Measurements from ENCODE around the gene TRIM22. TPM values are rescaled to one million over a fixed set of nuclear protein-coding genes. Genes with fewer than 3 reads are reported as not detected.

Gene TRIM22
- total RNA-seq, 8 experiments from 2014 or later: 31.4 to 246 (median 75.3) TPM

DNA sequence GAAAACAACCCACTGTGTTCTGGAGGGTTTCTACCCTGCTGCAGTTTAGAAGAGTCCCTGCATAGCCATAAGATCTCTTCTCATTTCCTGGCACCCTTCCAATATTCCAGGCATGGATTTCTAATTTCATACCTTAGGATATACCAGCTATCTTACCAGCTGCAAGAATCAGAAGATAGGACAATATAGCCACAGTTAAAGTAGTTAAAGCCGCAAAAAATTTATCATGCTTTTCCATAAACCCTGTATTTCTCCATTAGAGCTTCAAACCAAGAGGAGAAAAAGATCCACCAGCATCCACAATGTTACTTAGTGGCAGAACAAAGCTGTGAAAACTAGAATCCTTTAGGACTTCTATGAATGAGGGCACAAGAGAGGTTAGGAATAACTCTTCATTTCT lies 38.1 kb downstream of the TRIM22 start:
- Histone ChIP-seq H3K27ac (no peak overlapping the region), H3K4me1 (replicated peaks in 1 of 2) (no peaks in the 10 kb centered on the region), H3K4me3 (no peak overlapping the region)
- in situ Hi-C loops (cut with MboI; ENCODE audit: low pct_unique_long_range_greater_than_20kb in 2 of 9, low sequenced_read_pairs in 9 of 9, unreplicated experiment in 9 of 9): no loop called here
- no peak for ATAC-seq (replicated peaks in 6 of 8)
- WGBS, 10 experiments: 0 to 100% (median 61%) methylated on average over 1 of the region's 1 CpG; no CpG with 5 or more reads in 2 of the 10 experiments

DNA sequence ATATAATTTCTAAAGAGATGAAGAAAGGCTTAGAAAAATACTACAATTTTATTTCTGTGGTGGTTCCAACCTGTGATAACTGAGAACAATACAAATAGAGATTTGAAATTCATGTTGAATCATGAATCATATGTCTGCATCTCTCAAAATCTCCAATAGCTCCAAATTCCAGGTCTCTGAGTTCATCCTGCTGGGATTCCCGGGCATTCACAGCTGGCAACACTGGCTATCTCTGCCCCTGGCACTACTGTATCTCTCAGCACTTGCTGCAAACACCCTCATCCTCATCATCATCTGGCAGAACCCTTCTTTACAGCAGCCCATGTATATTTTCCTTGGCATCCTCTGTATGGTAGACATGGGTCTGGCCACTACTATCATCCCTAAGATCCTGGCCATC lies 46.8 kb downstream of the TRIM22 start, which contains the start of gene OR56B1:
Gene OR56B1, plus strand, starts transcription at position 53 of the 400 bp plus-strand sequence. Its CDS starts 69 bp downstream, at position 122.
- Histone ChIP-seq H3K4me3 (no peak within 1 kb of the TSS), H3K4me1 (replicated peaks in 1 of 2) (peaks cover 10 to 23% of the 10 kb centered on the region in 2 donors), H3K27ac (no peak within 1 kb of the TSS)
- in situ Hi-C loops (cut with MboI; ENCODE audit: low pct_unique_long_range_greater_than_20kb in 2 of 9, low sequenced_read_pairs in 9 of 9, unreplicated experiment in 9 of 9): no loop called here
- ATAC-seq (replicated peaks in 6 of 8): no peak
- 80 to 100% (median 100%) methylated on average over 1 of the region's 1 CpG; no CpG with 5 or more reads in 6 of the 10 experiments for WGBS, 10 experiments

DNA sequence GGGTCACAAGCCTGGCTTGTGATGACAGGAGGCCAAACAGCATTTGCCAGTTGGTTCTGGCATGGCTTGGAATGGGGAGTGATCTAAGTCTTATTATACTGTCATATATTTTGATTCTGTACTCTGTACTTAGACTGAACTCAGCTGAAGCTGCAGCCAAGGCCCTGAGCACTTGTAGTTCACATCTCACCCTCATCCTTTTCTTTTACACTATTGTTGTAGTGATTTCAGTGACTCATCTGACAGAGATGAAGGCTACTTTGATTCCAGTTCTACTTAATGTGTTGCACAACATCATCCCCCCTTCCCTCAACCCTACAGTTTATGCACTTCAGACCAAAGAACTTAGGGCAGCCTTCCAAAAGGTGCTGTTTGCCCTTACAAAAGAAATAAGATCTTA lies 47.5 kb downstream of the TRIM22 start:
- peak in 7 of 8 experiments; percentile 39 to 92 (median 83) for ATAC-seq (replicated peaks in 6 of 8)
- in situ Hi-C loops (cut with MboI; ENCODE audit: low pct_unique_long_range_greater_than_20kb in 2 of 9, low sequenced_read_pairs in 9 of 9, unreplicated experiment in 9 of 9): no loop called here

DNA sequence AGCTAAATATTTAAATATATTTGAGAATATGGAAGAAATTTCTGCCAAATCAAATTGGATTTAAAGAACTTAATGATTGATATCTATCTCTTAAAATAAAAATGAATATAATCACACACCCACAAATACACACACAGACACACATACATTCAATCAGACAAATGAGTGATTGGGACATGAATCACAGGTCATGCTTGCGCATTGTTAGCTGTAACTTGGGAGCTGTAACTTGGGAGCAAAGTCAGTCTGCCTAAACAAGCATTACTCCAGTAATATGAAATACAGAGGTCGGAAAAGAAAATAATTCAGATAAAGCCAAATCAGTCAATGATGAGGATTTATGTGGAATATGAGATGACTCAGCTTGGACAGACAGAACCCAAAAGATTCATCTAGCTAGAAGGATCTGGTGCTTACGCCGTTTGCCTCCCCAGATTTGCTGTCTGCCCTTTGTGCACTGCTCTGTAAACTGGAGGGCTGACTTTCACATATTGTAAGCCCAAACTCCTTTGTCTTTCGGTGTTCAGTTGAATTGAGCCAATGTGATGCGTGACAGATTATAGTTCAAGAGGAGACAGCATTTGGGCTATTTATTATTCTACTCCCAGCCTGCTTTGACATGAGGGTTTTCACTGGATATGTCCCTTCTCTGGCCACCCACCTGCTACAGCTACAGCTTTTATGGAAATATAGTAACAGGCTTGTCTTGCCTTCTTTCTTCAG lies 48.2 kb downstream of the TRIM22 start:
- 33 to 62% (median 41%) methylated on average over 2 to 6 of the region's 6 CpGs; no CpG with 5 or more reads in 1 of the 10 experiments for WGBS, 10 experiments
- Histone ChIP-seq H3K27ac (no peak overlapping the region), H3K4me3 (no peak overlapping the region), H3K4me1 (replicated peaks in 1 of 2) (peaks cover 10 to 23% of the 10 kb centered on the region in 2 donors)
- ATAC-seq (replicated peaks in 6 of 8): peak in 7 of 8 experiments; percentile 33 to 79 (median 65)
- in situ Hi-C loops (cut with MboI; ENCODE audit: low pct_unique_long_range_greater_than_20kb in 2 of 9, low sequenced_read_pairs in 9 of 9, unreplicated experiment in 9 of 9): no loop called here

More for the DNA sequence above, 47.5 kb downstream of the TRIM22 start:
- Histone ChIP-seq H3K4me3 (no peak overlapping the region), H3K4me1 (replicated peaks in 1 of 2) (peaks cover 10 to 23% of the 10 kb centered on the region in 2 donors), H3K27ac (no peak overlapping the region)

DNA sequence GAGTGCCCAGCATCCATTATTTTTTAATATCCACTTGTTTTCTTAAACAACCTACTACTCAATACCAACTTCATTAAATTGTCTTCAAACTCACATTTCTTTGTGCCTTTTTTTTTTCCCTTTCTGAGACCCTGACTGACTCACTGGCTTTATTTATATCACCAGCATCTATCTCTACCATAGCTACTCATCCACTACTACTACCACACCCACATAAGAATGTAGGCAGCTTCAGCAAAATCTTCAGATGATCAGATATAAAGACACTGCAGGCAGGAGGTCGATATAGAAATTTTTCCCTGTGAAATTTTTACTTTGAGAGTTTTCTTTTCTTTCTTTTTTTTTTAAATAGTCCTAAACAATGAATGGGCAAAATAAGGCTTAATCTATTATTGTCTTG lies 48.8 kb downstream of the TRIM22 start:
- in situ Hi-C loops (cut with MboI; ENCODE audit: low pct_unique_long_range_greater_than_20kb in 2 of 9, low sequenced_read_pairs in 9 of 9, unreplicated experiment in 9 of 9): no loop called here
- 10 to 100% (median 86%) methylated on average over 1 of the region's 1 CpG; no CpG with 5 or more reads in 3 of the 10 experiments for WGBS, 10 experiments
- peaks cover 10 to 23% of the 10 kb centered on the region in 2 donors for H3K4me1 ChIP-seq (replicated peaks in 1 of 2)
- no peak overlapping the region for H3K27ac ChIP-seq
- peak in 7 of 8 experiments; percentile 4 to 67 (median 20) for ATAC-seq (replicated peaks in 6 of 8)
- no peak overlapping the region for H3K4me3 ChIP-seq

DNA sequence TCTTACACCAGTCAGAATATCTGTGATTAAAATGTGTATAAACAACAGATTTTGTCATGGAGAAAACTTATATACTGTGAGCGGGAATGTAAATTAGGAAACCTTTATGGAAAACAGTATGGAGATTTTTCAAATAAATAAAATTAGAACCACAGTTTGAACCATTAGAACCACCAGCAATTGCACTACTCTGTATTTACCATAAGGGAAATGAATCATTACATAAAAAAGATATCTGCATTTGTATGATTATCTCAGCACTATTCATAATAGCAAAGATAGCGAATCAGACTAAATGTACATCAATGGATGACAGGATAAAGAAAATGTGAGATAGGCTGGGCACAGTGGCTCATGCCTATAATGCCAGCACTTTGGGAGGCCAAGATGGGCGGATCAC lies 57.0 kb downstream of the TRIM22 start:
- H3K4me3 ChIP-seq: no peak overlapping the region
- in situ Hi-C loops (cut with MboI; ENCODE audit: low pct_unique_long_range_greater_than_20kb in 2 of 9, low sequenced_read_pairs in 9 of 9, unreplicated experiment in 9 of 9): no loop called here
- H3K27ac ChIP-seq: no peak overlapping the region
- ATAC-seq (replicated peaks in 6 of 8): peak in 3 of 8 experiments; percentile 49 to 73 (median 65)
- H3K4me1 ChIP-seq (replicated peaks in 1 of 2): peaks cover 0 to 2% of the 10 kb centered on the region in 2 donors
- 13 to 100% (median 86%) methylated on average over 1 to 3 of the region's 3 CpGs; no CpG with 5 or more reads in 1 of the 10 experiments for WGBS, 10 experiments

DNA sequence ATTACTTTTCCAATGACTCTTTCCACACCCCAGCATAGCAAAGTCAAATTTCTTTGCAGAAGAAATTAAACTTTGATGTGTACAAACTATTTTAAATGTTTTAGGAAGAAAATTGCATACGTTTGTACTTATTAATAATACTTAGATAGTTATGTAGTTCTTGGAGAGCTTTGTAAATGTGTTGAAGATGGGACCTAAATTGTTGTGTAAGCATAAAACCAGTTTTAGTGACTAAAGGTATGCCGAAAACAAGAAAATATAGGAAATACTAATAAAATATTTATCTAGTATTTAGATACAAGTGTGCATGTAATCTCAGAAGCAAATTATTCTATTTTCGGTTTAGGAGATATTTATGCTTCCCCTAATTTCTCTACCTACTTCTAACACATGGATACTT lies 60.2 kb downstream of the TRIM22 start:
- 23 to 100% (median 82%) methylated on average over 2 to 3 of the region's 3 CpGs for WGBS, 10 experiments
- peaks cover 0 to 2% of the 10 kb centered on the region in 2 donors for H3K4me1 ChIP-seq (replicated peaks in 1 of 2)
- in situ Hi-C loops (cut with MboI; ENCODE audit: low pct_unique_long_range_greater_than_20kb in 2 of 9, low sequenced_read_pairs in 9 of 9, unreplicated experiment in 9 of 9): no loop called here
- ATAC-seq (replicated peaks in 6 of 8): no peak
- no peak overlapping the region for H3K4me3 ChIP-seq
- no peak overlapping the region for H3K27ac ChIP-seq

DNA sequence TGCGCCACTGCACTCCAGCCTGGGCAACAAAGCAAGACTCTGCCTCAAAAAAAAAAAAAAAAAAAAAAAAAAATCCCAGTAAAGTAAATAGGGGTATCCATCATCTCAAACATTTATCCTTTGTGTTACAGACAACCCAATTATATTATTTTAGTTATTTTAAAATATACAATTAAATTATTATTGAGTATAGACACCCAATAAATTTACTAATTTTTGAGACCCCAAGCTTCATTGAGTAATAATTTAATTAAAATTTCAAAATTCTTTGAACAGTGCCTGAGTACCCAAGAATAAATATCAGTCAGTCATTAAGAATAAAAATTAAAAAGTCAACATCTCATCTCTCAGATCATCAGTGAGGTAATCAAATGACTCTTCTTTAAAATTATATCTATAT lies 64.4 kb downstream of the TRIM22 start, which contains the start of gene OR52N4:
Gene OR52N4, plus strand, starts transcription at position 301 of the 400 bp plus-strand sequence. CDS start 498 bp downstream, outside the sequence.
- H3K4me1 ChIP-seq (replicated peaks in 1 of 2): no peaks in the 10 kb centered on the region
- no peak within 1 kb of the TSS for H3K27ac ChIP-seq
- in situ Hi-C loops (cut with MboI; ENCODE audit: low pct_unique_long_range_greater_than_20kb in 2 of 9, low sequenced_read_pairs in 9 of 9, unreplicated experiment in 9 of 9): no loop called here
- WGBS, 10 experiments: 67 to 100% (median 100%) methylated on average over 1 of the region's 1 CpG; no CpG with 5 or more reads in 3 of the 10 experiments
- no peak within 1 kb of the TSS for H3K4me3 ChIP-seq
- no peak for ATAC-seq (replicated peaks in 6 of 8)

Other genes with a start within 250 kb of the TRIM22 start
- under 1 TPM in 4 of 8 experiments, not detected in 4; 0.16 to 0.66 (median 0.49) TPM for gene OR51I1, start 248.3 kb upstream of the TRIM22 start, total RNA-seq
- under 1 TPM in 6 of 8 experiments, not detected in 2; 0.11 to 0.47 (median 0.16) TPM for gene OR51I2, start 240.5 kb upstream of the TRIM22 start, total RNA-seq
- under 1 TPM in 5 of 8 experiments, not detected in 3; 0.22 to 0.57 (median 0.40) TPM for gene OR52D1, start 201.1 kb upstream of the TRIM22 start, total RNA-seq
- gene UBQLN3, start 179.8 kb upstream of the TRIM22 start, total RNA-seq: under 1 TPM in 7 of 8 experiments, not detected in 1; 0.11 to 0.52 (median 0.23) TPM
- under 1 TPM; 0.15 to 0.73 (median 0.33) TPM for gene UBQLNL, start 173.1 kb upstream of the TRIM22 start, total RNA-seq
- under 1 TPM in 7 of 8 experiments, not detected in 1; 0.17 to 0.87 (median 0.47) TPM for gene OR52H1, start 141.2 kb upstream of the TRIM22 start, total RNA-seq
- 1 to 10 TPM in 2 of 8 experiments, under 1 TPM in 3, not detected in 3; 0.25 to 1.4 (median 0.67) TPM for gene OR52B6, start 108.9 kb upstream of the TRIM22 start, total RNA-seq
- gene TRIM6, start 93.2 kb upstream of the TRIM22 start, total RNA-seq: 1 to 10 TPM; 1.2 to 9.0 (median 2.1) TPM
- gene TRIM34, start 64.8 kb upstream of the TRIM22 start, total RNA-seq: 1 to 10 TPM in 4 of 8 experiments, under 1 TPM in 4; 0.16 to 9.7 (median 2.2) TPM
- gene TRIM5, start 4.7 kb upstream of the TRIM22 start, total RNA-seq: 10 to 100 TPM; 13.4 to 60.6 (median 23.7) TPM
- gene OR56B1, start 46.7 kb downstream of the TRIM22 start, total RNA-seq: under 1 TPM in 6 of 8 experiments, not detected in 2; 0.08 to 0.43 (median 0.18) TPM
- under 1 TPM in 7 of 8 experiments, not detected in 1; 0.21 to 0.81 (median 0.38) TPM for gene OR52N4, start 64.5 kb downstream of the TRIM22 start, total RNA-seq
- gene OR52N5, start 93.6 kb downstream of the TRIM22 start, total RNA-seq: under 1 TPM in 2 of 8 experiments, not detected in 6; 0.05 to 0.47 TPM
- under 1 TPM in 1 of 8 experiments, not detected in 7; 0.19 TPM for gene OR52N1, start 101.5 kb downstream of the TRIM22 start, total RNA-seq
- under 1 TPM in 1 of 8 experiments, not detected in 7; 0.66 TPM for gene OR52N2, start 119.1 kb downstream of the TRIM22 start, total RNA-seq
- gene OR52E6, start 152.1 kb downstream of the TRIM22 start, total RNA-seq: under 1 TPM in 1 of 8 experiments, not detected in 7; 0.52 TPM
- gene OR52E8, start 167.9 kb downstream of the TRIM22 start, total RNA-seq: under 1 TPM in 2 of 8 experiments, not detected in 6; 0.18 to 0.28 TPM
- gene OR52E4, start 190.8 kb downstream of the TRIM22 start, total RNA-seq: under 1 TPM in 3 of 8 experiments, not detected in 5; 0.05 to 0.52 (median 0.17) TPM
- gene OR52E5, start 203.4 kb downstream of the TRIM22 start, total RNA-seq: under 1 TPM in 2 of 8 experiments, not detected in 6; 0.19 to 0.24 TPM

Data from motor neuron (in vitro differentiated cells).